ENCODE measurements around the gene TRANK1.

GRCh38 chr3:36907911-36908646 is 36.8 kb downstream of the TRANK1 start:
- no peak for TF ChIP-seq YY1 (IDR thresholded peaks at IDR 0.05; ENCODE audit: insufficient read depth, insufficient read length)
- no peak for TF ChIP-seq SUZ12 (IDR thresholded peaks at IDR 0.05; ENCODE audit: extremely low read depth, insufficient read depth, insufficient read length)

Measured in NT2/D1 (cell line).